ENCODE results near the gene GCM1. TPM values are rescaled to one million over a fixed set of nuclear protein-coding genes. Genes with fewer than 3 reads are reported as not detected.

GCM1 gene
- total and polyA plus RNA-seq, 12 donors: 0.03 to 0.35 (median 0.07) TPM; not detected in 9

DNA sequence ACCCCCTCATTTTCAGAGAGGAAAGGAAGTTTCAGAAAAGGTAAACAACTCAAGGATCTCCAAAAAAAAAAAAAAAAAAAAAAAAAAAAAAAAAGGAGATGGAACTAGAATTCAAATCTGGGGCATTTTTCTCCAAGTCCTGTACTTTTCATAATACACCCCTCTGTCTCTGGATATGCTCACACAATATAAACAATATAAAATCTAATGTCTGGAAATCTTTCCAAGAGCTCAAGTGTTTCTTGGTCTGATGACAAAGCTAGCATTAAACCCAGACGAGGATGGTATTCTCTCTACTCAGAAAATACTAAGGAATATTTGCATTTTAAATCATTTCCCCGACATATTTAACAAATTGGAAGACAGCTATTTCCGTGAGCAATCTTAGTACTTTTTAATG lies 5.8 kb downstream of the GCM1 start:
- no peaks in the 10 kb centered on the region for H3K36me3 ChIP-seq (replicated peaks in 1 of 2)
- H3K27ac ChIP-seq: no peak overlapping the region
- intact Hi-C loops (cut with DNase I): no loop called here
- no peaks in the 10 kb centered on the region for H3K27me3 ChIP-seq
- no peaks in the 10 kb centered on the region for H3K4me1 ChIP-seq (replicated peaks in 1 of 2)
- no peaks in the 10 kb centered on the region for H3K9me3 ChIP-seq (replicated peaks in 1 of 3)
- no peak for DNase-seq
- H3K4me3 ChIP-seq: no peak overlapping the region
- TF ChIP-seq, protein P1, sequence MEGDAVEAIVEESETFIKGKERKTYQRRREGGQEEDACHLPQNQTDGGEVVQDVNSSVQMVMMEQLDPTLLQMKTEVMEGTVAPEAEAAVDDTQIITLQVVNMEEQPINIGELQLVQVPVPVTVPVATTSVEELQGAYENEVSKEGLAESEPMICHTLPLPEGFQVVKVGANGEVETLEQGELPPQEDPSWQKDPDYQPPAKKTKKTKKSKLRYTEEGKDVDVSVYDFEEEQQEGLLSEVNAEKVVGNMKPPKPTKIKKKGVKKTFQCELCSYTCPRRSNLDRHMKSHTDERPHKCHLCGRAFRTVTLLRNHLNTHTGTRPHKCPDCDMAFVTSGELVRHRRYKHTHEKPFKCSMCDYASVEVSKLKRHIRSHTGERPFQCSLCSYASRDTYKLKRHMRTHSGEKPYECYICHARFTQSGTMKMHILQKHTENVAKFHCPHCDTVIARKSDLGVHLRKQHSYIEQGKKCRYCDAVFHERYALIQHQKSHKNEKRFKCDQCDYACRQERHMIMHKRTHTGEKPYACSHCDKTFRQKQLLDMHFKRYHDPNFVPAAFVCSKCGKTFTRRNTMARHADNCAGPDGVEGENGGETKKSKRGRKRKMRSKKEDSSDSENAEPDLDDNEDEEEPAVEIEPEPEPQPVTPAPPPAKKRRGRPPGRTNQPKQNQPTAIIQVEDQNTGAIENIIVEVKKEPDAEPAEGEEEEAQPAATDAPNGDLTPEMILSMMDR (IDR thresholded peaks at IDR 0.05): no peak
- 64 to 70% (median 65%) methylated on average over 3 of the region's 3 CpGs for WGBS, 4 donors

DNA sequence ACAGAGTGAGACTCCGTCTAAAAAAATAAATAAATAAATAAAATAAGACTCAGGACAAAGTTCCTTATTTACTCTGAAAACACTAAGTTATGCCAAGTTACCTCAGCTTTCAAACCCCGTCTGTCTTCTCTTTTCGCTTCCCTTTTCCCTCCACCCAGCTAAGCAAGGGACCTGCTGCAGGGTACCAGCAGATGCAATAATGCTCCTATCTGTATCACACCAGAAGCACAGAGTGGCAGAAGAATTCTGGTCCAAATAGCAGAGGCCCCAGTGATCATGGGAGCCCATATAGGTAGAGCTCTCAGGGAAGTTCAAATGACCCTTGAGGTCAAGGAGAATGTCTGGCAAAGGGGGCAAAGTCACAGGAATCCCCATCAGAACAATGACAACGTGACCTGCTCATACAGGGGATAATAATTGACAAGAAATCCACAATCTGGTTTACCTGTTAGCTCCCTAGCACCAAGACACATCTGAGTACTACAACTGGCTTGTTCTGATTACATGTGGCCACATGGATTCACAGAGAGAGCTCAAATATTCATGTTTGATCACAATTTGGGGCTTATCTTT lies 8.7 kb downstream of the GCM1 start:
- no peaks in the 10 kb centered on the region for H3K4me1 ChIP-seq (replicated peaks in 1 of 2)
- H3K27me3 ChIP-seq: no peaks in the 10 kb centered on the region
- H3K36me3 ChIP-seq (replicated peaks in 1 of 2): no peaks in the 10 kb centered on the region
- H3K9me3 ChIP-seq (replicated peaks in 1 of 3): no peaks in the 10 kb centered on the region
- no peak for DNase-seq
- whole genome bisulfite sequencing, 4 donors: 65 to 79% (median 73%) methylated on average over 4 of the region's 4 CpGs
- H3K27ac ChIP-seq: no peak overlapping the region
- TF ChIP-seq POLR2A (IDR thresholded peaks at IDR 0.05): no peak
- TF ChIP-seq, protein P1 (IDR thresholded peaks at IDR 0.05): no peak
- intact Hi-C loops (cut with DNase I): no loop called here
- no peak overlapping the region for H3K4me3 ChIP-seq

DNA sequence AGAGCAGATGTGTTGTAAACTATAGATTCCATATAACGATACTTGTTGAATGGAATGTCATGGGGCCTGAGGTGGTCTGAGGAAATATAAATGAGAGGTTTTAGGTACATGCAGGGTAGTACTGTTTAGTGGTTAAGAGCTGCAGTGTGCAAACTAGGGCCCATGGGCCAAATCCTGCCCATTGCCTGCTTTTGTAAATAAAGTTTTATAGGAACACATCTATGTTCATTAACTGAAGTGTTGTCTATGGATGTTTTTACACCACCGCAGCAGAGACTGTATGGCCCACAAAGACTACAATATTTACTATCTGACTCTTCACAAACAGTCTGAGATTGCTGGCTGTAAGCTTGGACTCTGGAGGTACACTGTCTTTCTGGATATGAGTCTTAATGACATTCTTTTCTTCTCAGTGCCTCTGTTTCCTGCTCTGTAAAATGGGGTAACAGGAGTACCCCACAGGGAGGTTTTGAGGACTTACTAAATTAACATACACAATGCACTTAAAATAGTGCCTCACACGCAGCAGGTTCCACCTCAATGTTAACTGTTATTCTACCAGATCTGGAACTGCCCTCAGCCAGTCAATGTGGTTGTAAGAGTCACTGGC lies 12.5 kb downstream of the GCM1 start:
- WGBS, 4 donors: 89 to 97% (median 93%) methylated on average over 3 of the region's 3 CpGs
- Histone ChIP-seq H3K4me1 (replicated peaks in 1 of 2) (no peaks in the 10 kb centered on the region), H3K27me3 (no peaks in the 10 kb centered on the region), H3K27ac (no peak overlapping the region), H3K9me3 (replicated peaks in 1 of 3) (no peaks in the 10 kb centered on the region), H3K36me3 (replicated peaks in 1 of 2) (no peaks in the 10 kb centered on the region), H3K4me3 (no peak overlapping the region)
- no peak for TF ChIP-seq POLR2A (IDR thresholded peaks at IDR 0.05)
- TF ChIP-seq, protein P1 (IDR thresholded peaks at IDR 0.05): no peak
- intact Hi-C loops (cut with DNase I): no loop called here
- no peak for DNase-seq

DNA sequence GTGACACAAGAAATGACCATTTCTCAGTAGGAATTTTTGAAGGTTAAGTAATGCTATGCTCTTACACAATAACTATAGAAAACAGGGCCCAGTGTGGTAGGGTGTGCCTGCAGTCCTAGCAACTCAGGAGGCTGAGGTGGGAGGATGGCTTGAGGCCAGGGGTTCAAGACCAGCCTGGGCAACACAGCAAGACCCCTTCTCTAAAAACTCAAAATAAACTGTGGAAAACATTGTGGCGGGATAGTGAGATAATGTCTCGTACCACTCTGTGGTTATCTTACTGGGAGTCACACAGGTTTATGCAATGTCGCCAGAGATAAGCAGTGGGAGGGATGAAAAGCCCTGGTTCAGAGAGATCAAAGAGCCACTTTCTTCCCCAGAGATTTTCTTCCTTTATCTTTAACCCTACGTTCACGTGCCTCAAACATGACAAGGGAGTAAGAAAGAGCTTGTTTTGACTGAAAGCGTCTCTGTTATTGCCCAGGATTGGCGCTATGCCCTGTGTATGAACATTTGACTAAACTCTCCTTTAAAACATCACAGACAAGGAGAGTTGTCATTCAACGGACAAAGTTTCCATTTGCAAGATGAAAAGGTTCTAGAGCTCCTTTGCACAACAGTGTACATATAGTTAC lies 13.9 kb downstream of the GCM1 start:
- Histone ChIP-seq H3K36me3 (replicated peaks in 1 of 2) (no peaks in the 10 kb centered on the region), H3K4me3 (no peak overlapping the region), H3K9me3 (replicated peaks in 1 of 3) (no peaks in the 10 kb centered on the region), H3K27ac (no peak overlapping the region), H3K4me1 (replicated peaks in 1 of 2) (no peaks in the 10 kb centered on the region), H3K27me3 (no peaks in the 10 kb centered on the region)
- peak in 1 of 7 donors; percentile 10 for DNase-seq
- intact Hi-C loops (cut with DNase I): no loop called here
- no peak for TF ChIP-seq POLR2A (IDR thresholded peaks at IDR 0.05)
- TF ChIP-seq, protein P1 (IDR thresholded peaks at IDR 0.05): no peak
- 43 to 56% (median 49%) methylated on average over 8 of the region's 8 CpGs for WGBS, 4 donors

Measured in adrenal gland (tissue), 12 donors.